Hepatic stellate cell (primary cell): ENCODE data around the gene ARHGAP31.

Experiments
- DNase-seq: peaks from one replicate; pipeline ENCODE4 v3.0.0; 2011; ENCODE audit warnings: low spot score

ARHGAP31 gene

DNA sequence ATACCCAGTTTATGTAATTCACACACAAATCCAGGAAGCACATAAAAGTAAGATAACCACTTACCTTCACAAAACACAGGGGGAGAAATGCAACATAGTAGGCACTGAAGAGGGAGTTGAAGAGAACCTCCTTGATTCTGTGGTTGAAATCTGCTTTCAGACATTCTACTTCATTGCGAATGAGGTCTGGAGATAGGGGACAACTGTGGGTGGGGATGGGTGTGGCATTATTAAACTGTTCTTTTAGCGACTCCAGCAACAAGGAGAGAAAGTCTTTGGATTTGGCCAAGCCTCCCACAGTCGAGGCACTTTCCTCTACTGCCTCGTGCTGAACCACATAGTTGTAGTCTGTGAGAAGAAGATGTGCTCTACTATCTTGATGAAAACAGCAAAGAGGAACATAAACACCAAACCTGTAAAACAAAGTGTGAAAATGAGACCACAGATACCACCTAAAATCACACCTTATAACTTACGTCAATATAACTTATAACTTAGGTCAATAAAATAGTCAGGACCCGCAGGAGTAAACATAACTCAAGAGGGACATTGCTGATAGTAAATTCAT is 143.6 kb downstream of the ARHGAP31 start:
- DNase-seq = no peak

DNA sequence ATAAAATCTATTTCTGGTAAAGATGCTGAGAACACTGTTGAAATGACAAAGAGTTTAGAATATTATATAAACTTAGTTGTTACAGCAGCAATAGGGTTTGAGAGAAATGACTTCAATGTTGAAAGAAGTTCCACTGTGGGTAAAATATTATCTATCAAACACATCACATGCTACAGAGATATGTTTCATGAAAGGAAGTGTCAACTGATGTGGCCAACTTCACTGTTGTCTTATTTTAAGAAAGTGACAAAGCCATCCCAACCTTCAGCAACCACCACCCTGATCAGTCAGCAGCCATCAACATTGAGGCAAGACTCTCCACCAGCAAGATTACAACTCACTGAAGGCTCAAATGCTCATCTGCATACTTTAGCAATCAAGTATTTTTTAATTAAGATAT is 149.0 kb downstream of the ARHGAP31 start:
- no peak for DNase-seq

DNA sequence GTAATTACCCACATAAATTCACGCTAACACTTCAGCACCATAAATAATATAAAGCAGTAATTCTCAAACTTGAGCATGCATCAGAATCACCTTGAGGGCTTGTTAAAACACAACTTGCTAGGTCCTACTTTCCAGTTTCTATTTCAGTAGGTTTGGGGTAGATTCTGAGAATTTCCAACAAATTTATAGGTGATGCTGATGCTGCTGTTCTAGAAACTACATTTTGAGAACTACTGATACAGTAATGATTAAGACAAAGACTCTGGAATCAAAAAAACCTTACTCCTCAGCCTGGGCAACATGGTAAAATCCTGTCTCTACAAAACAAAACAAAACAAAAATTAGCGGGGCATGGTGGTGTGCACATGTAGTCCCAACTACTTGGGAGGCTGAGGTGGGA is 150.4 kb downstream of the ARHGAP31 start:
- DNase-seq = no peak

DNA sequence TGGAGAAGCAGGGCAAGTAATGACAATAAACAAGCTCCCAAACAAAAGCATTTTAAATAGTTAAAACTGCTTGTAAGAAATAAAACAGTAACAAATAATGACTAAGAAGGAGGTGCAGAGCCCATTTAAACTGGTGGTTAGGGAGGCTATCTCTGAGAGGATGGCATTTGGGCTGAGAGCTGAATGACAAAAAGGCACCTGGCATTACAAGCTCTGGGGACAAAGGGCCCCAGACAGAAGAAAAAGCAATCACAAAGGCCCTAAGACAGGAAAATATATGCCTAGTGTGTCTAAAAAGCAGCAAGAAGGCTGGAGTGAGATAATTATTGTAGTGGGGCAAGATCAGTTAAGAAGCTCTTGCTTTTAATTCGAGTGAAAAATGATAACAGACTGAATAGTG is 159.6 kb downstream of the ARHGAP31 start:
- DNase-seq = no peak

DNA sequence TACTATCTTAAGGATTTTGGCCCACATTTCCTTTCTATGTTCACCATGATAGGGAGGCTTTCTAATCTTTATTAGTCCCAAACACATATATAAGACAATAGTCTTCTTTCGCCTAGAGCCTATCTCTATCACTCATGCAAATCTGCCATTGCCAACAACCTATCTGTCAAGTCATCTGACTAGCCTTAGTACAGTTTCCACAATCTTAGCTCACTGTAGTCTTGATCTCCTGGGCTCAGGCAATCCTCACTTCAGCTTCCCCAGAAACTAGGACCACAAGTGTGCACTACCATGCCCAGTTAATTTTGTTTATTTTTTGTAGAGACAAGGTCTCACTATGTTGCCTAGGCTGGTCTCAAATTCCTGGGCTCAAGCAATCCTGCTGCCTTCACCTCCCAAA is 162.3 kb downstream of the ARHGAP31 start:
- DNase-seq = no peak

DNA sequence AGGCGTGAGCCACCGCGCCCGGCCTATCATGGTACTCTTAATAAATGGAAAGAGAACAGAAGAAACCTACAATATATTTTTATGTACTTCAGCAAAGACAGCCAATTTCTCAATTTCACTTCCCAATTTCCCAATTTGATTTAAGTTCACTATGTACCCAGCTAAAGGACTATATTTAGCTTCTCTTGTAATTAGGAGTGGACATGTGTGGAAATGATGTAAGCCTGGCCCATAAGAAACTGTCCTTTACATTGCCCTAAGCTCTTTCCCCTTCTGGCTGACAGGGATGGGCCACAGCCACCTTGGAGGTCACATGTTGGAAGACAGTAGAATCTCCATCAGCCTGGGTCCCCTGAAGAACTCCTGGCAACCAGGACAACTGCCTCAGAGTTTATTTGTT is 163.1 kb downstream of the ARHGAP31 start:
- no peak for DNase-seq

DNA sequence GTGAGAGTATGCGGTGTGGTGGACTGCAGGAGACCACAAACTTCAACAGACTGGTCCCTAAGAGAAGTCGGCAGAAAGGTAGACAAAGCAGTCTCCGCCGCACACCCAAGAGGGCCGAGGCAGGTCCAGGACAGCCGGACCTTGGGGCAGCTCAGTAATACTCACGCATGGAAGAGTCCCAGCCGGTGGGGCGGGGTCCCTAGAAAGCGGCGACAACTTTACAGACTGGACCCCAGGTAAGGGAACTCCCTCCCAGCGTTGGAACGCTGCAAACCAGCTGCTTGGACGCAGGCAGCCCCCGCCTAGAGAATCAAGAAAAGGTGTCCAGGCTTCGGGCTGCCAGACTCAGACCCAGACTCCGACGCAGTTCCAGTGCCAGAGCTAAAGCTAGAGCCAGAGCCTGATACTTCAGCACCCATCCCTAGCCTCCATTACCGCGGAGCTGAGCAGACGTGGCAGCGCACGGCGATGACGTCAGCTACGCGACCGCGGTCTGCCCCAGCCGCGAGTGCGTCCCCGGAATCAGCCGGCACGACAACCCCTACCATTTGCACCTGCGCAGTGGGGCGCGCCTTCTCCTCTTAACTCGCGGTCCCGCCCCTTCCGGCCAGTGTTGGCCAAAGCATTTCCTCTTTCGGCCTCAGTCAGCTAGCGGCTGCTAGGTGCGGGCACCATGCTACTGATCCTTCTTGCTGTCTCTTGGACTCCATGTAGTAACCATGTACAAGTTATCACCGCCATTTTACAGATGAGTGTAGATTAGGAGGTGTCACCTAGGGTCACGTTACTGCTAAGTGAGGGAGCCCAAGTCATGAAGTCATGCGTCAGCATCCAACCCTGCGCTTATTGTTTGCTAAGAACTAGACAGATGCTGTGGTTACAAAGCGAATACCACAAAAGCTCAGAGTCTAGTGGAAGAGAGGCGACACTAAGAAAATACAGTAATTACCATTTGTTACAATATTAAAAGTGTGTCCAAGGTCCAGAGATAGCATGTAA is 169.3 kb downstream of the ARHGAP31 start, which contains the start of gene TMEM39A:
Gene TMEM39A, minus strand, starts transcription at position 445 of the 999 bp plus-strand sequence. CDS start 1,541 bp downstream, outside the sequence.
- peak; percentile 99 for DNase-seq

DNA sequence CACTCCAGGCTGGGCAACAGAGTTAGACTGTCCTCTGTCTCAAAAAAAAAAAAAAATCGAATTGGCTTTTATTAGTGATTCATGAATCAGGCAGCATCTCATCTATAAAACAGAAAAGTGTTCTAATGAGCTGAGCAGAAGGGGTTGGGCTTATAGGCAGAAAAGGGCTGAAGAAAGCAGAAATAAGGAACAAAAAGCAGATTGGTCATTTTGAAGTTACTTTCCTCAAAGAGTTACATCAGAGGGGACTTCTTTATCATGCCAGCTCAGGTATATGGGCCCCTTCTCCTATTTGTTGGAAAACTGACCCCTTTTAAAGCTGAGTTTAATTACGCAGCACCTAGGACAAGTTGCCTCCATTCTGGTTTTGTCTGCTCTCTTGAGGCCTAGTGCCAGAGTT is 173.9 kb downstream of the ARHGAP31 start:
- no peak for DNase-seq

DNA sequence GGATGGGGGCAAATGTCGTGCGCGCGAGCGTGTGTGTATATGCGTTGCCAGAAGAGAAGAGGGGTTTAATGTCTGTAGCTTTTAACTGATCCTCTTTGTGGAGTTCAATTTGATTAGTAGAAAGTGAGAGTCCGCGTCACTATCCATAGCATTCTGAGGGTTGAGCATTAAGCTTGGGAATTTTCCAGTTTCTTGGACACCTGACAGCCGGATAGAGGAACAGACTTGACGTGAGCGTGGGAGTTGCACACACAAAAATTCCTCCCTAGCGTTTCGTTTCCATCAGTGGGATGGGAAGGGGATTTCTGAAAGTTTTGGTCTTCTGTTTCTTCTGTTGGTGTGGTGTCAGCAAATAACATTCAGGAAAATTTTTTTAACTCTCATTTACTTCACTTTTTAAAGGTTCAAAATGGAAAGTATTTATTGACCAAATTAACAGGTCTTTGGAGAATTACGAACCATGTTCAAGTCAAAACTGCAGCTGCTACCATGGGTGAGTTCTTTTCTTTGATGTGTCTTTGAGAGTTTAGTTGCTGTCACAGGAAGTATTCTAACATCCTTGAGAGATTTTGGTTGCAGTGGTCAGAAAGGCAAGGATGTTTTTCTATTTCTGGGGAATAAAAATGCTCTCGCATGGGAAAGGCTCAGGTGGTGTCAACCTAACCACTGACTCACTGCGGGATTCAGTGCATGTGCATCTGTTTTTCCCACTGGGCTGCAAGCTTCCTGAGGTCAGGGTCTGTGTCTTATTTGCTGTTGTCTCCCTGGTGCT is 175.4 kb downstream of the ARHGAP31 start:
- peak; percentile 21 for DNase-seq
